Measurements from ENCODE around the gene TGFBI. TPM values are rescaled to one million over a fixed set of nuclear protein-coding genes. Genes with fewer than 3 reads are reported as not detected.

Gene TGFBI
- total RNA-seq, 2 donors from 2014 or later = 158 to 173 TPM

- no peak for DNase-seq (ENCODE audit: low spot score)
- no peak overlapping the region for H3K4me3 ChIP-seq
- no peaks in the 10 kb centered on the region for H3K27me3 ChIP-seq (replicated peaks; ENCODE audit: insufficient read depth)
- no peak for ATAC-seq (ENCODE audit: insufficient number of reproducible peaks, low FRiP score, low read depth)
- no peak overlapping the region for H3K27ac ChIP-seq
- H3K9me3 ChIP-seq = no peaks in the 10 kb centered on the region
- H3K36me3 ChIP-seq = no peaks in the 10 kb centered on the region
- peaks cover 0 to under 1% of the 10 kb centered on the region in 2 donors for H3K4me1 ChIP-seq (ENCODE audit: control insufficient read depth in 1 of 2, low read depth in 2 of 2)
- TF ChIP-seq, protein P1, sequence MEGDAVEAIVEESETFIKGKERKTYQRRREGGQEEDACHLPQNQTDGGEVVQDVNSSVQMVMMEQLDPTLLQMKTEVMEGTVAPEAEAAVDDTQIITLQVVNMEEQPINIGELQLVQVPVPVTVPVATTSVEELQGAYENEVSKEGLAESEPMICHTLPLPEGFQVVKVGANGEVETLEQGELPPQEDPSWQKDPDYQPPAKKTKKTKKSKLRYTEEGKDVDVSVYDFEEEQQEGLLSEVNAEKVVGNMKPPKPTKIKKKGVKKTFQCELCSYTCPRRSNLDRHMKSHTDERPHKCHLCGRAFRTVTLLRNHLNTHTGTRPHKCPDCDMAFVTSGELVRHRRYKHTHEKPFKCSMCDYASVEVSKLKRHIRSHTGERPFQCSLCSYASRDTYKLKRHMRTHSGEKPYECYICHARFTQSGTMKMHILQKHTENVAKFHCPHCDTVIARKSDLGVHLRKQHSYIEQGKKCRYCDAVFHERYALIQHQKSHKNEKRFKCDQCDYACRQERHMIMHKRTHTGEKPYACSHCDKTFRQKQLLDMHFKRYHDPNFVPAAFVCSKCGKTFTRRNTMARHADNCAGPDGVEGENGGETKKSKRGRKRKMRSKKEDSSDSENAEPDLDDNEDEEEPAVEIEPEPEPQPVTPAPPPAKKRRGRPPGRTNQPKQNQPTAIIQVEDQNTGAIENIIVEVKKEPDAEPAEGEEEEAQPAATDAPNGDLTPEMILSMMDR (IDR thresholded peaks at IDR 0.05) = no peak
Observed at GRCh38 chr5:136076881-136077445, 48.2 kb downstream of the TGFBI start.

DNA sequence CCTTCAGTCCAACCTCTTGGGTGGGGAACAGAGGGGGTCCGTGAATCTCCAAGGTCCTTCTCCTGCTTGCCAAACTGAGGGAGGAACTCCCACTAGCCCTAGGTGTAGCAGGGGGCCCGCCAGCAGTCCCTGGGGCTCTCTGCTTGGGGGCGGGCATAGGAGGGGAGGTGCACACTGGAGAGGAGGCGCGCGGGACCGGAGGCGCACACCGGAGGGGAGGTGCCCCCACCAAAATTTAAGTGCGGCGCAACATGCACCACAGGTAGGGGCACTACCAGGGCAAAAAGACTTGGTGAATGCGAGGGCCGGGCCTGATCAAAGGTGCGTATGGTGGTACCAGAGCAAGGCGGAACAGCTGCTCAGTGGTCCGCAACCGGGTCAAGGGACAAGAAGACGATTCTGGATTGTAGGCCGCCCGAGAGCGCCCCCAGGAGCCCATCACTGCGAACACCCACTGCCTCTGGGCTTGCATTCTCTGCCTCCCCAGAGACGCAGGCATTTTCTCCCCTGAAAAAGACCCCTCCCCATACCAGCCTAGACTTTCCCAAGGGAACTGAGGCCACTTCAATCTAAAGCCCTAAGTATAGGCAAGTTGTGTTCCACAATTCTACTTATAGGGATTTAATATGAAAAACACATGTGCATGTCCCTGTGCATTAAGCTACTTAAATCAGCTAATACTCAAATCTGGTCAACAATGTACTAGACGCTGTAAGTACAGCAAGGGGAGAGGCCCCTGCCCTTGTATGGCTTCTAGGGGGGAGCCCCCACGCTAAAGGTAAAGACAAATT, 50.6 kb downstream of the TGFBI start:
- Histone ChIP-seq H3K4me1 (ENCODE audit: control insufficient read depth in 1 of 2, low read depth in 2 of 2) (peaks cover 0 to 10% of the 10 kb centered on the region in 2 donors), H3K9me3 (no peaks in the 10 kb centered on the region), H3K27ac (no peak overlapping the region), H3K4me3 (peak overlapping the region; percentile 66), H3K27me3 (replicated peaks; ENCODE audit: insufficient read depth) (no peaks in the 10 kb centered on the region), H3K36me3 (no peaks in the 10 kb centered on the region)
- DNase-seq (ENCODE audit: low spot score) (no peak), ATAC-seq (ENCODE audit: insufficient number of reproducible peaks, low FRiP score, low read depth) (no peak)
- TF ChIP-seq, protein P1 (IDR thresholded peaks at IDR 0.05) = no peak

GRCh38 chr5:136080113-136080482, 51.3 kb downstream of the TGFBI start:
- Histone ChIP-seq H3K4me1 (ENCODE audit: control insufficient read depth in 1 of 2, low read depth in 2 of 2) (peaks cover 0 to 16% of the 10 kb centered on the region in 2 donors), H3K27me3 (replicated peaks; ENCODE audit: insufficient read depth) (no peaks in the 10 kb centered on the region), H3K36me3 (no peaks in the 10 kb centered on the region), H3K27ac (no peak overlapping the region), H3K9me3 (no peaks in the 10 kb centered on the region), H3K4me3 (peak overlapping the region; percentile 66)
- ATAC-seq (ENCODE audit: insufficient number of reproducible peaks, low FRiP score, low read depth) = no peak
- DNase-seq (ENCODE audit: low spot score) = no peak
- TF ChIP-seq, protein P1 (IDR thresholded peaks at IDR 0.05) = no peak

DNA sequence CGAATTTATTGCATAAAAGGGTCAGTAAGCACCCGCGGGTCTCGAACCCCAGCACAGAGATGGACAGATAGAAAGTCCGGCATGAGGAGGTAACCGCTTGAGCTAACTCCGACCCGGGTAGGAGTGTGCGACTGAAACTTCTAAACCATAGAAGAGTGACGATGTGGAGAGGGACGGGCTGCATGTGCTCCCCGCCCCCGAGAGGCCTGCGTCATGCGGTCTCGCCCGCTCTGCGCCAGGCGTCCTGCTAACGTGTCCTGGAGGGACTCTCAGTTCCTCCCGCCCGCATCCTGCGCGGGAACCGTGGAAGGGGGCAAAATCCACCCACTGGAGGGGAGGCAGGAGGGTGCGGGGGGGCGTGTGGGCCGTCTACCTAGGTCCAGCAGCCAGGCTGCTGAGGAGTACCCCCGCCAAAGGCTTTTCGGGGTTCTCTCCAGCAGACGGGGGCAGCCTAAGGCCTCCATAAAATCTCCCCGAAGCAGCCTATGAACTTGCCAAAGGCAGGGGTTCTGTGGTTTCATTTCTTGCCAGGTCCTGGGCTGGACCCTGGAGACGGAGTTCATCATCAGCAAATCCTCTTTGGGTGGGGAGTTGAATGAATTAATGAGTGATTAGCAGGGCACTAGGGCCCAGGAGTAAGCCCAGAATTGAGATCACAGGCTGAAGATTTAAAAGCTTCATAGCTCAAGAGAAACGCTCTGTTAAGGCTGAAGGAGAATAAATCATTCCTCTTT, 51.9 kb downstream of the TGFBI start:
- Histone ChIP-seq H3K4me3 (peak overlapping the region; percentile 66), H3K36me3 (no peaks in the 10 kb centered on the region), H3K27me3 (replicated peaks; ENCODE audit: insufficient read depth) (no peaks in the 10 kb centered on the region), H3K9me3 (no peaks in the 10 kb centered on the region), H3K27ac (peak overlapping the region; percentile 35 to 62), H3K4me1 (ENCODE audit: control insufficient read depth in 1 of 2, low read depth in 2 of 2) (peaks cover 0 to 16% of the 10 kb centered on the region in 2 donors)
- TF ChIP-seq, protein P1 (IDR thresholded peaks at IDR 0.05) = no peak
- peak; percentile 45 for ATAC-seq (ENCODE audit: insufficient number of reproducible peaks, low FRiP score, low read depth)
- DNase-seq (ENCODE audit: low spot score) = peak; percentile 50

DNA sequence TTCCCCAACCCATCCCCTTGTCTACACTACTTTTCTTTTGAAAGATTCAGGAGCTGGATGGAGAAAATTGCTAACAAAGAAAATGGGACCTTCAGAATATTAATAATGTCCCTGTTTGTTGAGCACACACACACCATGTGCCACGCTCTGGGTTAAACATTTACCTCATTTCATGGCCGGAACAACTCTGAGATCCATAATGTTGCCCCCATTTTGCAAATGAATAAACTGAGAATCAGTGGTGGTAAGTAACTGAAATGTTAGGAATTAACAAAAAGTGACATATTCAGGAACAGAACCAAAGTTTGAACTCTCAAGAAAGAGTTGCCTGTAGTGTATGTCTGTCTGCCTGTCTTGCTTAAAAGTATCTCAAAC, 52.4 kb downstream of the TGFBI start:
- H3K27ac ChIP-seq = peak overlapping the region in 1 of 2 donors; percentile 62
- TF ChIP-seq, protein P1 (IDR thresholded peaks at IDR 0.05) = no peak

More for the DNA sequence above, 52.4 kb downstream of the TGFBI start:
- DNase-seq (ENCODE audit: low spot score) (no peak), ATAC-seq (ENCODE audit: insufficient number of reproducible peaks, low FRiP score, low read depth) (no peak)
- H3K36me3 ChIP-seq = no peaks in the 10 kb centered on the region
- H3K27me3 ChIP-seq (replicated peaks; ENCODE audit: insufficient read depth) = no peaks in the 10 kb centered on the region
- H3K4me1 ChIP-seq (ENCODE audit: control insufficient read depth in 1 of 2, low read depth in 2 of 2) = peaks cover 0 to 16% of the 10 kb centered on the region in 2 donors
- no peak overlapping the region for H3K4me3 ChIP-seq
- no peaks in the 10 kb centered on the region for H3K9me3 ChIP-seq

Data from thoracic aorta (tissue), 2 donors.